Psoas muscle (tissue), 8 donors: Measurements from ENCODE around the gene DSG4. TPM values are rescaled to one million over a fixed set of nuclear protein-coding genes. Genes with fewer than 3 reads are reported as not detected.

Experiments
- ATAC-seq, 4 donors: fragments of 200-7000 bp; cut with Tn5 transposase; one replicate each; pipeline ENCODE4 v1.9.1; 2020; ENCODE audit warnings: moderate library complexity in 3 of 4, mild to moderate bottlenecking in 2 of 4
- DNase-seq, 2 donors: peaks; one replicate each; pipeline ENCODE4 v3.0.0-alpha.2; 2020
- H3K27ac ChIP-seq: fragments of 200-600 bp; one replicate; pipeline ENCODE4 v1.8.0; 2022
- H3K27me3 ChIP-seq, 3 donors: fragments of 200-600 bp in 1 of 3; one replicate each; pipeline versions ENCODE4 v1.6.1 to v1.8.0; 2013 to 2022; ENCODE audit warnings: low read length in 2 of 3, mild to moderate bottlenecking in 2 of 3, moderate library complexity in 1 of 3; ENCODE audit not compliant: insufficient read depth in 3 of 3
- H3K36me3 ChIP-seq, 2 donors: fragments of 200-600 bp in 1 of 2; one replicate each; pipeline versions ENCODE4 v1.6.1 to v1.8.0; 2013 to 2022; ENCODE audit warnings: low read depth in 1 of 2, mild to moderate bottlenecking in 1 of 2, moderate library complexity in 1 of 2; ENCODE audit not compliant: insufficient read depth in 1 of 2
- H3K4me1 ChIP-seq: fragments of 200-600 bp; one replicate; pipeline ENCODE4 v1.8.0; 2022
- H3K4me3 ChIP-seq: fragments of 200-600 bp; one replicate; pipeline ENCODE4 v1.8.0; 2022; ENCODE audit warnings: mild to moderate bottlenecking
- H3K9me3 ChIP-seq: fragments of 200-600 bp; one replicate; pipeline ENCODE4 v1.8.0; 2022
- WGBS, 3 donors: extraction: QIAGEN DNeasy Blood & Tissue Kit; methylation state at CpG; one replicate each; pipeline versions ENCODE4 v1.1.6 to v1.1.7; 2013; 5-methylcytosine and 5-hydroxymethylcytosine counted together
- intact Hi-C, 2 donors: fragments of 100-400 bp; cut with DNase I; formaldehyde crosslinking; loops; one replicate each; pipeline versions ENCODE4 v1.11.0 to v1.14.2; 2022
- polyA plus RNA-seq, 3 donors: library from polyadenylated mRNA; stranded (reverse); fragments of 200-250 nt; gene quantifications; one replicate each; pipeline ENCODE4 v1.2.3, GENCODE V29; 2013
- total RNA-seq, 4 donors: library from RNA; stranded (reverse); fragmentation: NEBNext Ultra II Directional in 2 of 4; extraction: Animal tissue kit (Norgen Biotek cat#: 25700) in 2 of 4; gene quantifications; one replicate each; pipeline versions ENCODE4 v1.2.1 to v1.2.4, GENCODE V29; 2021 to 2023
- TF ChIP-seq, protein P1 (sequence below): fragments of 200-600 bp; IDR thresholded peaks from one replicate; pipeline ENCODE4 v1.8.0; 2022; ENCODE audit warnings: antibody characterized with exemption
- donor health status: healthy with polysubstance abuse.
- donor health status: DM: no; HTN: no; CAD: no; lungs with moderate emphysema.
- donor health status: Bipolar disorder and iron deficiency.
- donor health status: healthy.
- donor health status: DM: yes; HTN: yes; CAD: no.
- donor health status: DM: no; HTN: no; CAD: no.
- donor health status: DM: no; HTN: no; CAD: no.
- donor health status: DM: yes; HTN: yes; CAD: no.

Gene DSG4
- total and polyA plus RNA-seq, 7 donors = not detected

DNA sequence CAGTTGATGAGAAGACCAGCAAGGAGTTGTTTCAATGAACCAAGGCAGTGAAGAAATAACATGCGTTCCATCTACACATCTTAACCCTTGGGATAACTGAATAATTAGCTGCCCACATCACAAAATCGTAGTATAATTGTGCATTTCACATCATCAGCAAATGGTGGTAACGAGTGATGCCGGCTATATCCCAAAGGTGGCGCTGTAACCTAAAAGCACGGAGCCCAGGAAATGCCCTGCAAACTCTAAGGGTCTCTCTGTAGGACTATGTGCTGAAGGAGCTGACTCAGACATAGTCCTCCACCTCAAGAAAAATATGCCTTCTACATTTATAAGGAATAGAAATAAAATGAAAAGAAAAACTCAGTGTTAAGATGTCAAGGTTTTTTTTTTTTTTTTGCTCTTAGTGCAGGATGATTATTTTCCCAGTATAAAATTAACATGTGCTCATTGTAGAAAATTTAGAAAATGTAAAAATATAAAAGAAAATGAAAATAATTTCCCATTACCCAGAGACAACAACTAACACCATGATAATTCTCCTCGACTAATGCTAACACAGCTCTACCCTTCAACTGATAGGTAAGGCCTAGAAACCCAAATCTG lies 47.9 kb downstream of the DSG4 start:
- ATAC-seq (no peak), DNase-seq (no peak)
- Histone ChIP-seq H3K36me3 (no peaks in the 10 kb centered on the region), H3K27me3 (no peaks in the 10 kb centered on the region), H3K9me3 (no peaks in the 10 kb centered on the region), H3K4me1 (no peaks in the 10 kb centered on the region), H3K27ac (no peak overlapping the region), H3K4me3 (no peak overlapping the region)
- 36 to 39% (median 36%) methylated on average over 7 of the region's 7 CpGs for WGBS, 3 donors
- TF ChIP-seq, protein P1, sequence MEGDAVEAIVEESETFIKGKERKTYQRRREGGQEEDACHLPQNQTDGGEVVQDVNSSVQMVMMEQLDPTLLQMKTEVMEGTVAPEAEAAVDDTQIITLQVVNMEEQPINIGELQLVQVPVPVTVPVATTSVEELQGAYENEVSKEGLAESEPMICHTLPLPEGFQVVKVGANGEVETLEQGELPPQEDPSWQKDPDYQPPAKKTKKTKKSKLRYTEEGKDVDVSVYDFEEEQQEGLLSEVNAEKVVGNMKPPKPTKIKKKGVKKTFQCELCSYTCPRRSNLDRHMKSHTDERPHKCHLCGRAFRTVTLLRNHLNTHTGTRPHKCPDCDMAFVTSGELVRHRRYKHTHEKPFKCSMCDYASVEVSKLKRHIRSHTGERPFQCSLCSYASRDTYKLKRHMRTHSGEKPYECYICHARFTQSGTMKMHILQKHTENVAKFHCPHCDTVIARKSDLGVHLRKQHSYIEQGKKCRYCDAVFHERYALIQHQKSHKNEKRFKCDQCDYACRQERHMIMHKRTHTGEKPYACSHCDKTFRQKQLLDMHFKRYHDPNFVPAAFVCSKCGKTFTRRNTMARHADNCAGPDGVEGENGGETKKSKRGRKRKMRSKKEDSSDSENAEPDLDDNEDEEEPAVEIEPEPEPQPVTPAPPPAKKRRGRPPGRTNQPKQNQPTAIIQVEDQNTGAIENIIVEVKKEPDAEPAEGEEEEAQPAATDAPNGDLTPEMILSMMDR = no peak
- intact Hi-C loops = no loop called here

GRCh38 chr18:31426021-31426420 lies 49.4 kb downstream of the DSG4 start:
- DNase-seq (no peak), ATAC-seq (no peak)
- 72 to 78% (median 75%) methylated on average over 2 of the region's 2 CpGs for WGBS, 3 donors
- H3K4me1 ChIP-seq = no peaks in the 10 kb centered on the region
- no peaks in the 10 kb centered on the region for H3K36me3 ChIP-seq
- TF ChIP-seq, protein P1 = no peak
- H3K9me3 ChIP-seq = no peaks in the 10 kb centered on the region
- H3K27ac ChIP-seq = no peak overlapping the region
- H3K27me3 ChIP-seq = no peaks in the 10 kb centered on the region
- no peak overlapping the region for H3K4me3 ChIP-seq
- intact Hi-C loops = no loop called here

GRCh38 chr18:31426871-31427406 lies 50.4 kb downstream of the DSG4 start:
- Histone ChIP-seq H3K4me1 (no peaks in the 10 kb centered on the region), H3K9me3 (no peaks in the 10 kb centered on the region), H3K4me3 (no peak overlapping the region), H3K36me3 (no peaks in the 10 kb centered on the region), H3K27ac (no peak overlapping the region), H3K27me3 (no peaks in the 10 kb centered on the region)
- intact Hi-C loops = no loop called here
- 29 to 32% (median 29%) methylated on average over 5 of the region's 5 CpGs for WGBS, 3 donors
- no peak for ATAC-seq
- TF ChIP-seq, protein P1 = no peak
- DNase-seq = no peak

DNA sequence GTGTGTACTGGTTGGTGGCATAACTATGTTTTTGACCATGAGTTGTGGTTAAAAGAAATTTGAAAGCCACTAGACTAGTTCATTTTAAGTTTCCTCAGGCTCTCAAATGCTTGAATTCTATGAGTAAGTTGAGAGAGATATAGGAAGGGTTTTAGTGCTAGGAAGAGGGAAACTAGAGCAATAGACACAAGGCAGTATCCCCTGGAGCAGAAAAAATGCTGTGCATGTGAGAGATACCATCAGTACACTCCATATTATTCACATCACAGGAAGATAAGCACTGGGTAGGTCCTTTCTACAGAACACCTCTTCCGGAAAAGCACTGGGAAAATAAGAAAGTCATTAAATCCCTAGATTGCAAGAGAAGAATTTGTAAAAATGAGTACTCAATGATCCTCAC lies 51.6 kb downstream of the DSG4 start:
- 96 to 100% (median 97%) methylated on average over 1 of the region's 1 CpG for WGBS, 3 donors
- ATAC-seq (no peak), DNase-seq (no peak)
- TF ChIP-seq, protein P1 = no peak
- no peak overlapping the region for H3K27ac ChIP-seq
- no peaks in the 10 kb centered on the region for H3K4me1 ChIP-seq
- H3K36me3 ChIP-seq = no peaks in the 10 kb centered on the region
- intact Hi-C loops = no loop called here
- no peaks in the 10 kb centered on the region for H3K27me3 ChIP-seq
- no peak overlapping the region for H3K4me3 ChIP-seq
- no peaks in the 10 kb centered on the region for H3K9me3 ChIP-seq

DNA sequence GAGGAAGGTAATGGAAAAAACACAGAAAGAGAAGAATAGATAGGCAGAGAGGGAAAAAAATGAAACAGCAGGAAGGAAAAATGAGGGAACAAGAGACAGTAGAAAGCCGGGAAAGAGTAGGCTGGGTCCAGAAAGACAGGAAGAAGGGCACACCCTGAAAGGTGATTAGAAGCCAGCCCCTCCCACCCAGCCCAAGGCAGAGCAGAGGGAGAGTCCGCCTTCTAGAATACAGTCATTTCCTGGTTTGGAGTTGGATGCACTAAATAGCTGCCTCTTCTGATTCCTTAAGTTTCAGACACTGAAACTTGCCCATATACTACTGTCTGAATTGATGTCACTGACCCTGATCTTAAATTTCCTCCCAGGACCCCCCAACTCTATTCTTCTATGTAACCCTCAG lies 53.0 kb downstream of the DSG4 start:
- 53 to 65% (median 62%) methylated on average over 2 of the region's 2 CpGs for WGBS, 3 donors
- Histone ChIP-seq H3K4me1 (no peaks in the 10 kb centered on the region), H3K27me3 (no peaks in the 10 kb centered on the region), H3K36me3 (no peaks in the 10 kb centered on the region), H3K9me3 (no peaks in the 10 kb centered on the region), H3K4me3 (no peak overlapping the region), H3K27ac (no peak overlapping the region)
- intact Hi-C loops = no loop called here
- TF ChIP-seq, protein P1 = no peak
- ATAC-seq = no peak
- DNase-seq = no peak
